Measurements from ENCODE around the gene TUBB4B. TPM values are rescaled to one million over a fixed set of nuclear protein-coding genes. Genes with fewer than 3 reads are reported as not detected.

TUBB4B gene
- polyA plus RNA-seq, 1 of the 3 experiments (the other 2 are of a cell fraction): 508 TPM

- H3K27ac ChIP-seq (ENCODE audit: low read depth in 2 of 2, low read length in 1 of 2): no peak overlapping the region
- DNase-seq: peak; percentile 86
- no peak overlapping the region for H3K9ac ChIP-seq
- TF ChIP-seq TCF12 (IDR thresholded peaks at IDR 0.05) (no peak), NFIC (IDR thresholded peaks at IDR 0.05; ENCODE audit: borderline replicate concordance) (no peak), GABPA (IDR thresholded peaks at IDR 0.05; ENCODE audit: low read depth) (no peak), RAD21 (IDR thresholded peaks at IDR 0.05; ENCODE audit: low read length) (peak; percentile 79), EZH2phosphoT487 (IDR thresholded peaks at IDR 0.05; ENCODE audit: borderline replicate concordance, low read depth) (no peak), MXI1 (IDR thresholded peaks at IDR 0.05; ENCODE audit: low read depth, low read length) (peak; percentile 69; the same call in 1 of the 2 replicates), POLR2AphosphoS5 (IDR thresholded peaks at IDR 0.05; ENCODE audit: low read depth, low read length) (no peak), YY1 (IDR thresholded peaks at IDR 0.05; ENCODE audit: low read depth) (no peak), CTCF (IDR thresholded peaks at IDR 0.05) (peak; percentile 59), JUND (IDR thresholded peaks at IDR 0.05) (no peak), FOSL2 (IDR thresholded peaks at IDR 0.05; ENCODE audit: borderline replicate concordance, low read depth) (no peak), FOXJ3 (CRISPR knock-in tag; IDR thresholded peaks at IDR 0.05) (no peak), MAX (IDR thresholded peaks at IDR 0.05; ENCODE audit: low read depth) (peak; percentile 78; the same call in 1 of the 2 replicates), SMC3 (IDR thresholded peaks at IDR 0.05; ENCODE audit: low read depth, low read length) (peak; percentile 63), RFX5 (IDR thresholded peaks at IDR 0.05; ENCODE audit: low read length) (no peak), EP300 (IDR thresholded peaks at IDR 0.05; ENCODE audit: borderline replicate concordance in 1 of 2, low read depth in 1 of 2, low read length in 1 of 2) (no peak), NRF1 (IDR thresholded peaks at IDR 0.05; ENCODE audit: low read depth, low read length) (no peak)
- no peaks in the 10 kb centered on the region for H3K4me1 ChIP-seq (ENCODE audit: control insufficient read depth in 1 of 2, insufficient read depth in 2 of 2, low read depth in 1 of 2, low read length in 1 of 2)
- no peaks in the 10 kb centered on the region for H3K27me3 ChIP-seq (ENCODE audit: insufficient read depth)
- peaks cover 7% of the 10 kb centered on the region for H3F3A ChIP-seq (replicated peaks; ENCODE audit: insufficient read depth)
- no peaks in the 10 kb centered on the region for H4K20me1 ChIP-seq (ENCODE audit: insufficient read depth)
- no peaks in the 10 kb centered on the region for H3K36me3 ChIP-seq (replicated peaks in 1 of 2; ENCODE audit: control insufficient read depth in 1 of 2, insufficient read depth in 2 of 2, low read length in 1 of 2)
- no peak overlapping the region for H3K4me2 ChIP-seq
- WGBS (ENCODE audit: low lambda C conversion rate): 33% methylated on average over 12 of the region's 14 CpGs
- no peaks in the 10 kb centered on the region for H3K9me2 ChIP-seq
- no peak overlapping the region for H2AFZ ChIP-seq (ENCODE audit: low read depth)
- POLR2A ChIA-PET: interaction anchor here (0.9 kb wide), 1 partner anchor 15 kb away, joined by 3 read pairs; the partner anchor contains the start of gene NRARP
- no peak overlapping the region for H3K4me3 ChIP-seq (ENCODE audit: low read depth in 2 of 2, low read length in 1 of 2)
- CTCF ChIA-PET: interaction anchor here (0.6 to 3.2 kb wide), 34 partner anchors 9 to 316 kb away, joined by 3 to 35 read pairs (median 4); partner anchors contain the start of genes EXD3, NOXA1 and NRARP
- H3K9me3 ChIP-seq: no peaks in the 10 kb centered on the region
- no peaks in the 10 kb centered on the region for H3K79me2 ChIP-seq (ENCODE audit: insufficient read depth)
Observed at GRCh38 chr9:137286975-137287383, 45.9 kb downstream of the TUBB4B start.

- CTCF ChIA-PET: interaction anchor here (0.7 to 3.1 kb wide), 3 partner anchors 9 to 13 kb away, joined by 3 to 13 read pairs (median 4); partner anchors contain the start of gene NRARP
- no peaks in the 10 kb centered on the region for H3K36me3 ChIP-seq (replicated peaks in 1 of 2; ENCODE audit: control insufficient read depth in 1 of 2, insufficient read depth in 2 of 2, low read length in 1 of 2)
- no peaks in the 10 kb centered on the region for H4K20me1 ChIP-seq (ENCODE audit: insufficient read depth)
- H3K79me2 ChIP-seq (ENCODE audit: insufficient read depth): no peaks in the 10 kb centered on the region
- no peak for DNase-seq
- H3K27me3 ChIP-seq (ENCODE audit: insufficient read depth): no peaks in the 10 kb centered on the region
- POLR2A ChIA-PET: no interaction called here
- no peak overlapping the region for H3K27ac ChIP-seq (ENCODE audit: low read depth in 2 of 2, low read length in 1 of 2)
- H3K4me1 ChIP-seq (ENCODE audit: control insufficient read depth in 1 of 2, insufficient read depth in 2 of 2, low read depth in 1 of 2, low read length in 1 of 2): peaks cover 0 to 19% of the 10 kb centered on the region in 2 experiments; a peak in 1 of 4 replicates
- H3K9me2 ChIP-seq: no peaks in the 10 kb centered on the region
- H3K4me2 ChIP-seq: no peak overlapping the region
- no peaks in the 10 kb centered on the region for H3K9me3 ChIP-seq
- no peak overlapping the region for H3K9ac ChIP-seq
- 81% methylated on average over 15 of the region's 15 CpGs for WGBS (ENCODE audit: low lambda C conversion rate)
- no peak overlapping the region for H2AFZ ChIP-seq (ENCODE audit: low read depth)
- no peak overlapping the region for H3K4me3 ChIP-seq (ENCODE audit: low read depth in 2 of 2, low read length in 1 of 2)
- H3F3A ChIP-seq (replicated peaks; ENCODE audit: insufficient read depth): no peaks in the 10 kb centered on the region
- TF ChIP-seq SMC3 (IDR thresholded peaks at IDR 0.05; ENCODE audit: low read depth, low read length): no peak
- no peak for TF ChIP-seq RXRA (IDR thresholded peaks at IDR 0.05; ENCODE audit: borderline replicate concordance, low read depth)
- no peak for TF ChIP-seq ELF1 (IDR thresholded peaks at IDR 0.05)
- no peak for TF ChIP-seq GATA2 (CRISPR knock-in tag; IDR thresholded peaks at IDR 0.05)
- no peak for TF ChIP-seq FOSL2 (IDR thresholded peaks at IDR 0.05; ENCODE audit: borderline replicate concordance, low read depth)
- no peak for TF ChIP-seq NRF1 (IDR thresholded peaks at IDR 0.05; ENCODE audit: low read depth, low read length)
- no peak for TF ChIP-seq USF1 (IDR thresholded peaks at IDR 0.05; ENCODE audit: borderline replicate concordance, low read depth)
- no peak for TF ChIP-seq EZH2phosphoT487 (IDR thresholded peaks at IDR 0.05; ENCODE audit: borderline replicate concordance, low read depth)
- no peak for TF ChIP-seq RAD21 (IDR thresholded peaks at IDR 0.05; ENCODE audit: low read length)
- TF ChIP-seq CHD2 (IDR thresholded peaks at IDR 0.05; ENCODE audit: low read length, partially characterized antibody): no peak
- no peak for TF ChIP-seq TAF1 (IDR thresholded peaks at IDR 0.05; ENCODE audit: borderline replicate concordance, low read depth, low read length)
- TF ChIP-seq MAX (IDR thresholded peaks at IDR 0.05; ENCODE audit: low read depth): no peak
- TF ChIP-seq YY1 (IDR thresholded peaks at IDR 0.05; ENCODE audit: low read depth): no peak
Observed at GRCh38 chr9:137293094-137293481, 52.0 kb downstream of the TUBB4B start.

Measured in SK-N-SH (cell line).